ENCODE measurements around the gene UPF3A. TPM values are rescaled to one million over a fixed set of nuclear protein-coding genes. Genes with fewer than 3 reads are reported as not detected.

UPF3A gene
- total and polyA plus RNA-seq, 10 of the 15 experiments (the other 5 are each of a cell fraction or from before 2014, with no cell fraction given): 18.6 to 61.5 (median 43.3) TPM

DNA sequence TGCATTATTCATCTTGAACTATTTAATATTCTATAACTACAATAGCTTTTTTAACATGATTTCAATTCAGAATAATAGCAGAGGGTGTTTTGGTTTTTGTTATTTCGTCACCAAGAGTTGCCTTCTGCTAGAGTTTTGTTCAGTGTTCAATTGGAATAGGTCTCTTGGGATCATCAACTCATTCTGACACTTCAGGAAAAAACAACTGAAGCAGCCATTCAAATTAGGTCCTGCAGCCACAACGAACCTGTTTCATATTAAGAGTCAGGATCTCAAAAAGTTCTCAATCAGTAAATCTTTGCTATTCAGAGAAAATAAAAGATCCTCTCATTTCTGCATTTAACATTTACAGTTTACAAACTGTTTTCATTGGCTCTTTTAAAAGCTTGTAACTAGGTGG lies 30.5 kb downstream of the UPF3A start:
- Histone ChIP-seq H4K20me1 (ENCODE audit: control insufficient read depth, insufficient read depth) (no peaks in the 10 kb centered on the region), H3K27ac (ENCODE audit: control insufficient read depth, insufficient read depth) (no peak overlapping the region), H3K79me2 (ENCODE audit: control insufficient read depth, insufficient read depth, low read length) (peaks cover 32% of the 10 kb centered on the region), H3K9ac (ENCODE audit: control insufficient read depth, insufficient read depth, low read length) (no peak overlapping the region), H3K36me3 (ENCODE audit: control insufficient read depth in 2 of 2, insufficient read depth in 2 of 2, low read length in 1 of 2) (no peaks in the 10 kb centered on the region), H3K4me2 (ENCODE audit: control insufficient read depth, insufficient read depth) (no peak overlapping the region), H3K4me1 (ENCODE audit: control insufficient read depth, insufficient read depth, low read length) (peaks cover 5% of the 10 kb centered on the region; the same call in 1 of the 2 replicates), H3K4me3 (no peak overlapping the region), H2AFZ (ENCODE audit: control insufficient read depth, low read depth, low read length) (peak overlapping the region; percentile 31), H3K27me3 (replicated peaks in 1 of 2; ENCODE audit: control insufficient read depth in 2 of 2, insufficient read depth in 2 of 2, low read length in 1 of 2) (no peaks in the 10 kb centered on the region), H3K9me3 (replicated peaks; ENCODE audit: control insufficient read depth, insufficient read depth, low read length) (no peaks in the 10 kb centered on the region)
- 47% methylated on average over 2 of the region's 2 CpGs for WGBS (ENCODE audit: insufficient coverage, insufficient replicate concordance, low lambda C conversion rate, missing lambda C conversion rate)
- ChIA-PET POLR2A (interaction anchor here (1.1 to 4.2 kb wide), 3 partner anchors 13 to 31 kb away, joined by 3 to 39 read pairs (median 7); partner anchors contain the start of gene UPF3A), SMC1A (ENCODE audit: uncharacterized antibody, unreplicated experiment) (interaction anchor here (0.9 to 3.8 kb wide), 9 partner anchors 13 to 32 kb away, joined by 3 to 27 read pairs (median 4); partner anchors contain the start of gene UPF3A), RAD21 (ENCODE audit: unreplicated experiment) (interaction anchor here (1.0 to 4.3 kb wide), 3 partner anchors 9 to 31 kb away, joined by 3 to 24 read pairs (median 10); partner anchors contain the start of gene UPF3A), CTCF (interaction anchor here (1.8 to 2.5 kb wide), 2 partner anchors 23 to 32 kb away, joined by 7 to 9 read pairs; no protein-coding TSS in a partner anchor)
- DNase-seq (ENCODE audit: low read depth, low spot score) (no peak), ATAC-seq (no peak), FAIRE-seq (peak; percentile 7)
- intact Hi-C loops (cut with micrococcal nuclease; ENCODE audit: unreplicated experiment) (no loop called here), in situ Hi-C loops (cut with MboI) (no loop called here)
- BruUV-seq (replicated peaks): no TSS peak
- no peak for TF ChIP-seq HDGF (IDR thresholded peaks at IDR 0.05)
- TF ChIP-seq, protein P1, sequence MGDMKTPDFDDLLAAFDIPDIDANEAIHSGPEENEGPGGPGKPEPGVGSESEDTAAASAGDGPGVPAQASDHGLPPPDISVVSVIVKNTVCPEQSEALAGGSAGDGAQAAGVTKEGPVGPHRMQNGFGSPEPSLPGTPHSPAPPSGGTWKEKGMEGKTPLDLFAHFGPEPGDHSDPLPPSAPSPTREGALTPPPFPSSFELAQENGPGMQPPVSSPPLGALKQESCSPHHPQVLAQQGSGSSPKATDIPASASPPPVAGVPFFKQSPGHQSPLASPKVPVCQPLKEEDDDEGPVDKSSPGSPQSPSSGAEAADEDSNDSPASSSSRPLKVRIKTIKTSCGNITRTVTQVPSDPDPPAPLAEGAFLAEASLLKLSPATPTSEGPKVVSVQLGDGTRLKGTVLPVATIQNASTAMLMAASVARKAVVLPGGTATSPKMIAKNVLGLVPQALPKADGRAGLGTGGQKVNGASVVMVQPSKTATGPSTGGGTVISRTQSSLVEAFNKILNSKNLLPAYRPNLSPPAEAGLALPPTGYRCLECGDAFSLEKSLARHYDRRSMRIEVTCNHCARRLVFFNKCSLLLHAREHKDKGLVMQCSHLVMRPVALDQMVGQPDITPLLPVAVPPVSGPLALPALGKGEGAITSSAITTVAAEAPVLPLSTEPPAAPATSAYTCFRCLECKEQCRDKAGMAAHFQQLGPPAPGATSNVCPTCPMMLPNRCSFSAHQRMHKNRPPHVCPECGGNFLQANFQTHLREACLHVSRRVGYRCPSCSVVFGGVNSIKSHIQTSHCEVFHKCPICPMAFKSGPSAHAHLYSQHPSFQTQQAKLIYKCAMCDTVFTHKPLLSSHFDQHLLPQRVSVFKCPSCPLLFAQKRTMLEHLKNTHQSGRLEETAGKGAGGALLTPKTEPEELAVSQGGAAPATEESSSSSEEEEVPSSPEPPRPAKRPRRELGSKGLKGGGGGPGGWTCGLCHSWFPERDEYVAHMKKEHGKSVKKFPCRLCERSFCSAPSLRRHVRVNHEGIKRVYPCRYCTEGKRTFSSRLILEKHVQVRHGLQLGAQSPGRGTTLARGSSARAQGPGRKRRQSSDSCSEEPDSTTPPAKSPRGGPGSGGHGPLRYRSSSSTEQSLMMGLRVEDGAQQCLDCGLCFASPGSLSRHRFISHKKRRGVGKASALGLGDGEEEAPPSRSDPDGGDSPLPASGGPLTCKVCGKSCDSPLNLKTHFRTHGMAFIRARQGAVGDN (IDR thresholded peaks at IDR 0.05): no peak
- no peak for TF ChIP-seq ATF7 (IDR thresholded peaks at IDR 0.05; ENCODE audit: low read depth)
- no peak for TF ChIP-seq IRF4 (IDR thresholded peaks at IDR 0.05; ENCODE audit: low read depth, low read length)
- no peak for TF ChIP-seq ZNF274 (IDR thresholded peaks at IDR 0.05; ENCODE audit: insufficient read depth, insufficient read length)
- TF ChIP-seq RAD51 (IDR thresholded peaks at IDR 0.05): no peak
- TF ChIP-seq, protein P2, sequence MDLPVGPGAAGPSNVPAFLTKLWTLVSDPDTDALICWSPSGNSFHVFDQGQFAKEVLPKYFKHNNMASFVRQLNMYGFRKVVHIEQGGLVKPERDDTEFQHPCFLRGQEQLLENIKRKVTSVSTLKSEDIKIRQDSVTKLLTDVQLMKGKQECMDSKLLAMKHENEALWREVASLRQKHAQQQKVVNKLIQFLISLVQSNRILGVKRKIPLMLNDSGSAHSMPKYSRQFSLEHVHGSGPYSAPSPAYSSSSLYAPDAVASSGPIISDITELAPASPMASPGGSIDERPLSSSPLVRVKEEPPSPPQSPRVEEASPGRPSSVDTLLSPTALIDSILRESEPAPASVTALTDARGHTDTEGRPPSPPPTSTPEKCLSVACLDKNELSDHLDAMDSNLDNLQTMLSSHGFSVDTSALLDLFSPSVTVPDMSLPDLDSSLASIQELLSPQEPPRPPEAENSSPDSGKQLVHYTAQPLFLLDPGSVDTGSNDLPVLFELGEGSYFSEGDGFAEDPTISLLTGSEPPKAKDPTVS (IDR thresholded peaks at IDR 0.05; ENCODE audit: low read depth, low read length): no peak
- no peak for TF ChIP-seq EED (IDR thresholded peaks at IDR 0.05; ENCODE audit: low read depth)
- no peak for TF ChIP-seq SMARCA5 (IDR thresholded peaks at IDR 0.05)
- no peak for TF ChIP-seq SP1 (IDR thresholded peaks at IDR 0.05; ENCODE audit: low read depth, low read length)
- no peak for TF ChIP-seq PAX5 (IDR thresholded peaks at IDR 0.05; ENCODE audit: borderline replicate concordance, low read depth, low read length)

Data from GM12878 (cell line).